T-helper 1 cell (primary cell): ENCODE measurements around the gene LUC7L2.
"Not testable (repeated sequence)": the region's sequence is repeated elsewhere in the genome, so short reads cannot be mapped to it uniquely, and the experiment has no call there.

ENCODE experiments used
- DNase-seq, 5 donors: peaks; one replicate each; pipeline ENCODE4 v3.0.0-alpha.2; 2012 to 2020

Gene LUC7L2

DNA sequence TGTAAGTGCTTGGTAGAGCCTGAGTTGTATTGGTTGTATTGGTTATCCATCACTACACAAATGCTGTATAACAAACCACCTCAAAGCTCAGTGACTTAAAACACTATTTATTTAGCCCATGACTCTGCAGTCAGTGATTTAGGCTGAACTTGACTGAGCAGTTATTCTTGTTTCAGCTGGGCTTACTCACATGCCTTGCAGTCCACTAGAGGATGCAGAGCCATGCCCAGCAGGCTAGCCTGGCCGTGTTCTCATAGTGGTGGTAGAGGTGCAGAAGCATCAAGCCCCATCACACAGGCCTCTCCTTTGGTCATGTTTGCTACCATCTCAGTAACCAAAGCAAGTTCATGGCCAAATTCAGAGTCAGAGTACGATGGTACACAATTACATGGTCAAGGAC is 43.9 kb downstream of the LUC7L2 start:
- DNase-seq = no peak

- no peak for DNase-seq
Measured at GRCh38 chr7:139407555-139407954, 47.9 kb downstream of the LUC7L2 start.

DNA sequence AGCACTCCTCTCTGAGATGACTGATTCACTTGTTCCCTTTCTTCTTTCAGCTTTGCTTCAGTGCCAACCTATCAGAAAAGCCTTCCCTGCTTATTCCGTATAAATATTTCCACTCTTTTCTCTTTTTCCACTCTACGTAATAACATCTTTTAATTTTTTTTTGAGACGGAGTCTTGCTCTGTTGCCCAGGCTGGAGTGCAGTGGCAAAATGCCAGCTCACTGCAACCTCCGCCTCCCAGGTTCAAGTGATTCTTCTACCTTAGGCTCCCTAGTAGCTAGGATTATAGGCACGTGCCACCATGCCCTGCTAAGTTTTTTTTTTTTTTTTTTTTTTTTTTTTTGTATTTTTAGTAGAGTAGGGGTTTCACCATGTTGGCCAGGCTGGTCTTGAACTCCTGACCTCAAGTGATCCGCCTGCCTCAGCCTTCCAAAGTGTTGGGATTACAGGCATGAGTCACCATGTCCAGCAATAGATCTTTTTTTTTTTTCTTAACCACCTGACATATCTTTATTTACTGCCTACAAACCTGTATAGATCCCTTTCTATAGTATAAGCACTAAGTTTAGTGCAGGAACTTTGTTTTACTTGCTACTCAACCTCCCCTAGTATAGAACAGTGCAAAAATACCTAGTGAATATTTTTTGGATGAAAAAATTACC is 55.2 kb downstream of the LUC7L2 start:
- not testable (repeated sequence) for DNase-seq

GRCh38 chr7:139416405-139416804 is 56.7 kb downstream of the LUC7L2 start:
- DNase-seq = no peak

- no peak for DNase-seq
Measured at GRCh38 chr7:139417478-139417877, 57.8 kb downstream of the LUC7L2 start.

DNA sequence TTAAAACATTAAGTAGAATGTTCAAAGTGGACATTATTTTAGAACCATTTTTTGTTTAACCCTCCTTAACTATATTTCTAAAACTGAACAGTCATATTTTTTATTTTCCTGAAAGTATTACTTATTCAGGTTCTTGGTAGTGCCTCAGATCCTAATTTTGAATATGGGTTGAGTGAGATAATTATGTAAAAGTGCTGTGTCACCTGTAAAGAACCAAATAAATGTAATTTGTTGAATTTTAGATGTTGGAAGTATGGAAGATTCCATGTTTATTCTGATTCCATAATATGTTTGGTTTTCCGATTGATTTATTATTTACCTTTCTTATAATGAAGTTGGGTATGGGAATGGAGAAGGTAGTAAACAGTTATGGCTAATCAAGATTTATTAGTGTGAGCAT is 61.4 kb downstream of the LUC7L2 start:
- no peak for DNase-seq

DNA sequence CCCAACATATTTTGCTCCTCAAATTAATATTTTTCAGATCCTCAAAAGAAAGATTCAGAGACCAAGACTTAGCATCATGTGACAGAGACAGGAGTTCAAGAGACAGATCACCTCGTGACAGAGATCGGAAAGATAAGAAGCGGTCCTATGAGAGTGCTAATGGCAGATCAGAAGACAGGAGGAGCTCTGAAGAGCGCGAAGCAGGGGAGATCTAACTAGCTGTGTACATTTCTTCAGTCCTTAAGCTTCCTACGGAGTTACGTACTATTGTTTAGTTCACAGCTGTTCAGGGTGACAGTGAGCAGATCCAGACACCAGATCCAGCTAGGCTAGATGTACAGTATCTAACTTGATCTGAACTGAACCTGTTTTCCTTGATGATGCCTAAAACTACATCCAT is 62.4 kb downstream of the LUC7L2 start:
- no peak for DNase-seq

DNA sequence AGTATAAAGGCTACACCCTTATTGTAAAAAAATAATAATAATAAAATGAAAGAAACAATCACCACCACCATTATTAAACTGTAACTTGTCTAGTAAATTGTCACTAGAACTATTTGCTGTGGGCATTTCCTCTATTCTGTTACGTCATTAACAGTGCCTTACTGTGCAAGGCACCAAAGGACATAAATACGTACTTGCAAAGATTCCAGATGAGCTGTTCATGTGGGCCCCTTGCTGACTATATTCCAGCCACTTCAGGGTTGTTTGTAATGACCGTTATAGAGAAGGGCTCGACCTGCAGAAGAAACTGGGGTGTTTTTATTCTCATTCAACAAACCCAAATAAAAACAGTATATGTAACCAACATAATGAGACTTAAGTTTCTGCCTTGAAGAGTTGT is 63.4 kb downstream of the LUC7L2 start:
- no peak for DNase-seq

- DNase-seq = no peak
Measured at GRCh38 chr7:139424004-139424403, 64.3 kb downstream of the LUC7L2 start.

- DNase-seq = not testable (repeated sequence)
Measured at GRCh38 chr7:139425701-139426100, 66.0 kb downstream of the LUC7L2 start.

DNA sequence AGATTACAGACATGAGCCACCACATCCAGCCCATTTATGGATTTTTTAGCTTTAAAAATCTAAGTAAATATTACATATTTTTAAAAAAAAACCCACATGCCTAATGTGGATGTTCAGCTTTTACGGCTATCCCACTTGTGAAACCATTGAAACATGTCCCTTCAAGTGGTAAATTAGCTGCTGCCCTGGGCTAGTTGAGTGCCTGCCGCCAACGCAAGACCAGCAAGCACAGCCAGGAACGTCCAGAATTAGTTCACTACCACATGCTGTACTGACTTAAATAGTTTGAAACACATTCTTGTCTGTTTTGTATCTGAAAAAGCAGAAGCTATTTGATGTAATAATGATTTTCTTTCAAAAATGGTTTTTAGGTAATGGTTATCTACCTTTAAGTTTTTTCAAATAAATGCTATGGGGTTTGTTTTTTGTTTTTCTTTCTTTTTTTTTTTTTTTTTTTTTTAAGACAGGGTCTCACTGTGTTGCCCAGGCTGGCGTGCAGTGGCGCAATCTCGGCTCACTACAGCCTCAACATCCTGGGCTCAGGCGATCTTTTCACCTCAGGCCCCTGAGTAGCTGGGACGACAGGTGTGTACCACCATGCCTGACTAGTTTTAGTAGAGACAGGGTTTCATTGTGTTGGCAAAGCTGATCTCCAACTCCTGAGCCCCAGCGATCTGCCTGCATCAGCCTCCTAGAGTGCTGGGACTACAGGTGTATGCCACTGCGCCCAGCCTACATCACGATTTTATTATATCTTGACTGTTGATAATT is 66.7 kb downstream of the LUC7L2 start:
- no peak for DNase-seq

- no peak for DNase-seq
Measured at GRCh38 chr7:139427029-139427420, 67.3 kb downstream of the LUC7L2 start.

DNA sequence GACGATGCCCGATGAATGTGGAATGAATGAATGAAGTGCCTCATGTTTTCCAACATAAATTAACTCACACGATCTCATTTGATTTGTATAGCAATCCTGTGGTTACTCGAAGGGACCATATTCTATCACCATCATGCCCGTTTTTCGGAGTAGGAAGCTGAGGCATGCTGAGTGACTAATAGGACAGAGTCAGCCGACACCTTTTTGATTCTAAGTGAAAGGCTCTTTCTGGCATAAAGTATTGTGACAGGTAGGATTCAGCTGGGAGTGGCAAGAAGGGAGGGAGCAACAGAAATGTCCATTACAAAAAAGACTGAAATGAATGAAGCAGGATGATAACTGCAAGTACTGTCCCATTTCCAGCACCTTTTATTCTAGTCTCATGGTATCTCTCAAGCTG is 68.1 kb downstream of the LUC7L2 start:
- no peak for DNase-seq

- DNase-seq = not testable (repeated sequence)
Measured at GRCh38 chr7:139429735-139430134, 70.0 kb downstream of the LUC7L2 start.

- no peak for DNase-seq
Measured at GRCh38 chr7:139430443-139430842, 70.7 kb downstream of the LUC7L2 start.

- no peak for DNase-seq
Measured at GRCh38 chr7:139431010-139431409, 71.3 kb downstream of the LUC7L2 start.

- no peak for DNase-seq
Measured at GRCh38 chr7:139431459-139431858, 71.8 kb downstream of the LUC7L2 start.

DNA sequence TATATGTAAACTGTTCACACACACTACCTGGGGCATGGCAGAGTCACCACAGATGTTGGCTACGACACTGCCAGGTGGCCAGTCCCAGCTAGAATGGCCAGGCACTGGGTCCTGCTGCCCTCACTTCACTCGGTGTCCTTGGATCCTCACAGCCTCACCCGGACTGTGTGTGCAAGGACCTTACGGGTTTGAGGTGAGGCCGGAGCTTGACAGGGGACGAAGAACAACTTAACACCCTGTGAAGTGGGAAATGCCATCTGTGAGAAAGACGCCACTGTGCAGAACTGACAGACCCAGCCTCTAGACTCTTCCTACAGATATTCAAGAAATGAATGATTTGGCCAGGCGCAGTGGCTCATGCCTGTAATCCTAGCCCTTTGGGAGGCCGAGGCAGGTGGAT is 77.1 kb downstream of the LUC7L2 start:
- no peak for DNase-seq

GRCh38 chr7:139439375-139439774 is 79.7 kb downstream of the LUC7L2 start:
- DNase-seq = no peak

DNA sequence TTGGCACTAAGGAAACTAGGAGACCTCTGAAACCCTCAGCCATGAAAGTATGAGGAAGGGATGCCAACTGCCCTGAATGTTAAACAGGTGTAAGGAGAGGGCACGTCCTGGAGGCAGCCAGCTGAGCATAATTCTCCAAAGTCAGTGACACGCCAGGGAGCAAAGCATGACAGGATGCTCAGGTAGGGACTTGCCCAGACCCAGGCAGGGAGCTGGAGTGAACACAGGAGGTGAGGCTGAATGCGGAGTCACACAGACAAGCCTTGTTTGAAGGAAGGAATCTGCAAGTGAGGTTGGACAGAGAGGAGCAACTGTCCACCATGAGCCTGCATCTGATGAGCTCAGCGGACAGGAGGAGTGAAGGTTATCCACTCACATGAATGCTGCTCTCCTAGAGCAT is 82.3 kb downstream of the LUC7L2 start:
- DNase-seq = no peak

DNA sequence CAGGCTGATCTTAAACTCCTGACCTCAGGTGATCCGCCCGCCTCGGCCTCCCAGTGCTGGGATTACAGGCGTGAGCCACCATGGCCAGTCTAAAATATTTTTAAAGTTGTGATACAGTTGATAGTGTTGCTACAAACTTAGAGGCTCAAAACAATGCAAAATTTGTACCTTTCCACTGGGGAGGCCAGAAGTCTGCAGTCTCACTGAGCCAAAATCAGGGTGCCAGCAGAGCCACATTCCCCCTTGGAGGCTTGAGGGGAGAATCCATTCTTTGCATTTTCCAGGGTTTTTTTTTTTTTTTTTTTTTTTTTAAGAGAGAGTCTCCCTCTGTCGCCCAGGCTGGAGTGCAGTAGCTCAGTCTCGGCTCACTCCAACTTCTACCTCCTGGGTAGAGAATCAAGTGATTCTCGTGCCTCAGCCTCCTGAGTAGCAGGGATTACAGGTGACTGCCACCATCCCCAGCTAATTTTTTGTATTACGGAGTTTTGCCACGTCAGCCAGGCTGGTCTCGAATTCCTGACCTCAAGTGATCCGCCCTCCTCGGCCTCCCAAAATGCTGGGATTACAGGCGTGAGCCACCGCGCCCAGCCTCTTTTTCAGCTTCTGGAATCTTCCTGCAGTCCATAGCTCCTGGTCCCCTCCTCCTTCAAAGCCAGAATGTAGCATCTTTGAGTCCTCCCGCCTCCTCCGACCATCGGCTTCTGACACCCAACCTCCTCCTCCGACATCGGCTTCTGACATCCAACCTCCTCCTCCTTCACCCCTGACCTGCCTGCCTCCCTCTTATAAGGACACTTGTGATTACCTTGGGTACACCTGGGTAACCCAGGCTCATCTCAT is 86.6 kb downstream of the LUC7L2 start:
- no peak for DNase-seq

DNA sequence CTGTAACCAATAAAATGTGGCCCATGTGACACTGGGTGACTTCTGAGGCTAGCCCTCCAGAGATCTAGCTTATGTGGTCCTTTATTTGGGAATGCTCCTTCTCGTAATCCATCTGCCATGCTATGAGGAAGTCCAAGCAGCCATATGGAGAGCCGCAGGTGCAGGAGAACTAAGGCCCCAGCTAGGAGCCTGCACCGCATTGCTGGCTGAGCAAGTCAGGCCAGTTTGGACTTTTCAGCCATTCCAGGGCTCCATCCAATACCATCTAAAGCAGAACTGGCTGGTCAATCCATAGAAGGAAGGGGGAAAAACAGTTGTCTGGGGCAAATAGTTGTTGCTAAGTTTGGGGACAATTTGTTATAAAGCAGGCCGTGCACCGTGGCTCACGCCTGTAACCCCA is 91.2 kb downstream of the LUC7L2 start:
- no peak for DNase-seq

- DNase-seq = no peak
Measured at GRCh38 chr7:139451638-139452037, 91.9 kb downstream of the LUC7L2 start.
